Upper lobe of left lung (tissue), 6 donors: ENCODE data around the gene AHRR. TPM values are rescaled to one million over a fixed set of nuclear protein-coding genes. Genes with fewer than 3 reads are reported as not detected.

Source experiments
- ATAC-seq, 2 donors: fragments of 200-7000 bp; cut with Tn5 transposase; one replicate each; pipeline ENCODE4 v1.9.1; 2022; ENCODE audit warnings: mild to moderate bottlenecking in 2 of 2, moderate library complexity in 2 of 2; ENCODE audit not compliant: low FRiP score in 2 of 2
- DNase-seq, 2 donors: peaks; one replicate each; pipeline ENCODE4 v3.0.0-alpha.2; 2019 to 2020
- H3K27ac ChIP-seq, 4 donors: fragments of 200-600 bp; sonication (generic); one replicate each; pipeline ENCODE4 v1.5.1; 2016 to 2019
- H3K27me3 ChIP-seq, 4 donors: fragments of 200-600 bp; sonication (generic); one replicate each; pipeline ENCODE4 v1.5.1; 2017 to 2019
- H3K36me3 ChIP-seq, 4 donors: fragments of 200-600 bp; sonication (generic); one replicate each; pipeline ENCODE4 v1.5.1; 2016 to 2019
- H3K4me1 ChIP-seq, 4 donors: fragments of 200-600 bp; sonication (generic); one replicate each; pipeline ENCODE4 v1.5.1; 2018 to 2019
- H3K4me3 ChIP-seq, 4 donors: fragments of 200-600 bp; sonication (generic); one replicate each; pipeline ENCODE4 v1.5.1; 2017 to 2019; ENCODE audit warnings: mild to moderate bottlenecking in 2 of 4, moderate library complexity in 1 of 4
- H3K9me3 ChIP-seq, 4 donors: fragments of 200-600 bp; sonication (generic); one replicate each; pipeline ENCODE4 v1.5.1; 2018 to 2019
- EP300 ChIP-seq, 4 donors: sonication (generic); formaldehyde crosslinking; IDR thresholded peaks; one replicate each; pipeline ENCODE4 v1.5.1; 2017; ENCODE audit warnings: antibody characterized with exemption in 4 of 4, control low read depth in 2 of 4
- POLR2A ChIP-seq, 4 donors: fragments of 450-650 bp; IDR thresholded peaks; one replicate each; pipeline ENCODE4 v1.5.1; 2016 to 2017; ENCODE audit warnings: antibody characterized with exemption in 4 of 4, mild to moderate bottlenecking in 2 of 4
- POLR2AphosphoS5 ChIP-seq, 2 donors: sonication (generic); formaldehyde crosslinking; IDR thresholded peaks; one replicate each; pipeline ENCODE4 v1.5.1; 2017; ENCODE audit warnings: antibody characterized with exemption in 2 of 2
- WGBS, 2 donors: methylation state at CpG; one replicate each; pipeline ENCODE4 v1.1.5; 2017 to 2018; 5-methylcytosine and 5-hydroxymethylcytosine counted together
- total RNA-seq, 6 donors: library from RNA; depleted of rRNA in 4 of 6; stranded (reverse); fragments of >200 nt in 4 of 6; gene quantifications; one replicate each; pipeline versions ENCODE4 v1.1.0 to v1.2.1, GENCODE V29; 2016 to 2021
- TF ChIP-seq, protein P1 (sequence below), 6 experiments: fragments of 450-650 bp in 4 of 6; fragments of 200-600 bp in 2 of 6; sonication (generic) in 2 of 6; IDR thresholded peaks; one replicate each; pipeline ENCODE4 v1.5.1; 2016 to 2019; ENCODE audit warnings: antibody characterized with exemption in 6 of 6
- donor health status: DM: no; HTN: no; CAD: no; lungs with moderate emphysema.
- donor health status: DM: no; HTN: yes; CAD: no; lungs with severe emphysema.

The AHRR gene
- total RNA-seq, 6 donors from 2014 or later: 1.3 to 8.6 (median 4.4) TPM

DNA sequence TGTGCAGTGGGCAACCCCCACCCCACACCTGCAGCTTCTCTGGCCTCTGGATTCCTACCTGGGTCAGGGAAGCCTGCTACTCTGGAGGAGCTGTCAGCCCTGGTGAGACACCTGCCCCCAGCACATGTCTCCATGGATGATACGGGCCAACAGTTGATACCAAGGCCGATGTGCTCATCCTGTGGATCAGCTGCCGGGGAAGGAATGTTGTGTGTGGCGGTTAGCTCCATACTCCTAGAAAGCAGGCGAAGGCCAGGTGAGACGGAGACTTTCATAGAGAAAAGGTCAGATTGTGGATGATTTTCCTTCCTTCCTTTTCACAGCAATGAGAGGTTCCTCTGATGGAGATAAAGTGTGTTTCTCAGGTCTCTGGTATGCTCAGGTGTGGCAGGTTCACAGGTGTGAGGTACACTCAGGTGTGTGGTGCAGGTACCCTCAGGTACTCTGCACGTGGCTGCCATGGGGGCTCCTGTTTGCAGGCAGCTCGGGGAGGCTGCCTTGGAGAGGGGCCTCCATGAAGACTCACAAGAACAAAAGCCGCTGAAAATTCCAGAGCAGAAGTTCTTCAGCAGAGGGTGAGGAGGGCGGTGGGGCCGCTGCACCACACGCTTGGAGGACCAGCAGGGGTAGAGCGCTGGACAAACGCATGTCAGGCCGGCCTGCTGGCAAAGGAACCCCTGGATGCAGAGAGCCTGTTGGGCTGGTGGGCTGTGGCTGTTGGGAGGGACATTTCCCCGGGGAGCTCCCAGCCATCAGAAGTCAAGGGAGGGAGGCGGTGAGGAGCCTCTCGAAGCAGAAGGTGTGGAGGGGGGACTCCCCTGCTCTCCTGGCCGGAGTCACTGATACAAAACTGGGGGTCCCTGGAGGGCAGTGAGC is 5.1 kb upstream of the AHRR start:
- peaks cover 10 to 60% (median 37%) of the 10 kb centered on the region in 4 donors for H3K36me3 ChIP-seq
- no peaks in the 10 kb centered on the region for H3K9me3 ChIP-seq
- WGBS, 2 donors: 92 to 96% methylated on average over 16 to 19 of the region's 19 CpGs
- peaks cover 8 to 18% (median 12%) of the 10 kb centered on the region in 4 donors for H3K4me1 ChIP-seq
- H3K4me3 ChIP-seq: no peak overlapping the region
- peaks cover 0 to 18% (median 6%) of the 10 kb centered on the region in 4 donors for H3K27me3 ChIP-seq
- no peak for DNase-seq
- no peak overlapping the region for H3K27ac ChIP-seq
- TF ChIP-seq POLR2AphosphoS5 (IDR thresholded peaks at IDR 0.05): no peak
- TF ChIP-seq, protein P1, sequence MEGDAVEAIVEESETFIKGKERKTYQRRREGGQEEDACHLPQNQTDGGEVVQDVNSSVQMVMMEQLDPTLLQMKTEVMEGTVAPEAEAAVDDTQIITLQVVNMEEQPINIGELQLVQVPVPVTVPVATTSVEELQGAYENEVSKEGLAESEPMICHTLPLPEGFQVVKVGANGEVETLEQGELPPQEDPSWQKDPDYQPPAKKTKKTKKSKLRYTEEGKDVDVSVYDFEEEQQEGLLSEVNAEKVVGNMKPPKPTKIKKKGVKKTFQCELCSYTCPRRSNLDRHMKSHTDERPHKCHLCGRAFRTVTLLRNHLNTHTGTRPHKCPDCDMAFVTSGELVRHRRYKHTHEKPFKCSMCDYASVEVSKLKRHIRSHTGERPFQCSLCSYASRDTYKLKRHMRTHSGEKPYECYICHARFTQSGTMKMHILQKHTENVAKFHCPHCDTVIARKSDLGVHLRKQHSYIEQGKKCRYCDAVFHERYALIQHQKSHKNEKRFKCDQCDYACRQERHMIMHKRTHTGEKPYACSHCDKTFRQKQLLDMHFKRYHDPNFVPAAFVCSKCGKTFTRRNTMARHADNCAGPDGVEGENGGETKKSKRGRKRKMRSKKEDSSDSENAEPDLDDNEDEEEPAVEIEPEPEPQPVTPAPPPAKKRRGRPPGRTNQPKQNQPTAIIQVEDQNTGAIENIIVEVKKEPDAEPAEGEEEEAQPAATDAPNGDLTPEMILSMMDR (IDR thresholded peaks at IDR 0.05): no peak
- TF ChIP-seq POLR2A (IDR thresholded peaks at IDR 0.05): no peak
- no peak for TF ChIP-seq EP300 (IDR thresholded peaks at IDR 0.05)
- ATAC-seq: no peak

DNA sequence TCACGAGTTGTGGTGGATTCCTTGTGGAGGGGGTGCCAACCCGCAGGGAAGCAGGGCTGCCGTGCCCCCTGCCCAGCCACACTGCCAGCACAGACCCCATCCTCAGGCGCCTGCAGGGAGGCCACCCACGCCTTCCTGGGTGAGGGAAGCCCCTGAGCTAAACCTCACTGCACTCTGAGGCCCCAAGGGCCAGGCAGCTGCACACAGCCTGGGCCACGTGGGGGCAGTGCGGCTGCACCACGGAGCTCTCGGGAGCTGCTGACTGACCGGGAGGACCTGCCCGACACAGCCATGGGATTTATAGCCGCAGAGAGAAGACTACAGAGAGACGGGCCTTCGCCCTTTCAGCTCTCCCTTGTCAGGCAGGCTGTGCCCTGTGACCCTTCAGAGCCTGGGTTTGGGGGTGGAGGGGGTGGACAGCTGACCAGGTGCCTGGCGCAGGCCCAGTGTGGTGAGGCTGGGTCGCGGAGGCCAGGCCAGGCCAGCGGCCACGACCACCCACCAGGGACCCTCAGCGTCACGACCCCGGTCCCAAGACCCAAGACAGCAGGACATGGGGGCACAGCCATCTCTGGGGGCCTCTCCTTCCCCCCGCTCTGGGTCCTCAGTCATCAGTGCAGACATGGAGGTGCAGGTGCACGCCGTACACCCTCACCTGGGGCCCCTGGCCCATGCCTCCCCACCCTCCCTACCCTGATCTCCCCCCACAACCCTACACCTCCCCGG is 4.3 kb upstream of the AHRR start:
- peaks cover 0 to 26% (median 9%) of the 10 kb centered on the region in 4 donors for H3K27me3 ChIP-seq
- ATAC-seq (peak in 1 of 2 donors; percentile 32), DNase-seq (peak in 1 of 2 donors; percentile 86)
- H3K4me1 ChIP-seq: peaks cover 16 to 26% (median 19%) of the 10 kb centered on the region in 4 donors
- H3K36me3 ChIP-seq: peaks cover 10 to 52% (median 37%) of the 10 kb centered on the region in 4 donors
- no peak for TF ChIP-seq POLR2AphosphoS5 (IDR thresholded peaks at IDR 0.05)
- TF ChIP-seq, protein P1 (IDR thresholded peaks at IDR 0.05): peak in 3 of 6 experiments; percentile 38 to 68 (median 39)
- H3K27ac ChIP-seq: no peak overlapping the region
- no peak overlapping the region for H3K4me3 ChIP-seq
- no peaks in the 10 kb centered on the region for H3K9me3 ChIP-seq
- 64 to 81% methylated on average over 7 to 26 of the region's 26 CpGs for WGBS, 2 donors

- TF ChIP-seq POLR2A (IDR thresholded peaks at IDR 0.05): no peak
- no peak for TF ChIP-seq POLR2AphosphoS5 (IDR thresholded peaks at IDR 0.05)
- TF ChIP-seq EP300 (IDR thresholded peaks at IDR 0.05): no peak
- TF ChIP-seq, protein P1 (IDR thresholded peaks at IDR 0.05): no peak
- H3K27me3 ChIP-seq: peaks cover 0 to 32% (median 11%) of the 10 kb centered on the region in 4 donors
- H3K36me3 ChIP-seq: peaks cover 10 to 40% (median 30%) of the 10 kb centered on the region in 4 donors
- WGBS, 2 donors: 53 to 54% methylated on average over 7 to 12 of the region's 15 CpGs
- H3K4me3 ChIP-seq: no peak overlapping the region
- no peak overlapping the region for H3K27ac ChIP-seq
- H3K4me1 ChIP-seq: peaks cover 21 to 35% (median 25%) of the 10 kb centered on the region in 4 donors
- DNase-seq (peak in 1 of 2 donors; percentile 79), ATAC-seq (no peak)
- H3K9me3 ChIP-seq: no peaks in the 10 kb centered on the region
These were observed 3.1 kb upstream of the AHRR start for GRCh38 chr5:318341-318897.

DNA sequence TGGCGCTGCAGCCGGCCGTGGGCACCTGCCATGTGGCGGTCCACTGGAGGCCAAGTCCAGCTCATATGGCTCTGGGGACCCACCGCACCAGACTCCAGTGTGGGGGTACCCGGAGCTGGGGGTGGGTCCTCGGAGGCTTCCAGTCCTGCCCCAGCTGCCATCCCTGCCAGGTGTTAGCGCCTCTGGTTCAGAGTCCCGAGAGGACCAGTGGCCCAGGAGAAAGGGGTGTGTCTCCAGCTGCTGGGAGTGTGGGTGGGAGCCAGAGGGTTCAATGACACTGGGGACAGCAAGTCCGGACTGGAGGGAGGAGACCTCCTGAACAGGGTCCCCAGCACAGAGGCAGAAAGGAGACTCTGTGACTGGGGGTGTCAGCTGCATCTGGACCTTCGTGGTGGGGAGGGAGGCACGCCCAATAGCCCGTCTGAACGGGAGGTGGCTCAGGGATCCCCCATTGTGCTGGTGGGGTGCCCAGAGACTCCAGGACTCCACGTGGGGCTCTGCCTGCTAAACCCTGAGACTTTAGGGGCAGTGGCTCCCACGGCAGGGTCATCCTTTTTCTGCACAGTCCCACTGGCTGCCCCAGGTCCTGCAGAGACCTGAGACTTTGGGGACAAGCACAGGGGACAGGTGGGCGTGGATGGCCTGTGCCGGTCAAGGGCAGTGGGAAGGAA is 2.4 kb upstream of the AHRR start:
- H3K4me3 ChIP-seq: no peak overlapping the region
- H3K36me3 ChIP-seq: peaks cover 10 to 34% (median 27%) of the 10 kb centered on the region in 4 donors
- peaks cover 21 to 35% (median 25%) of the 10 kb centered on the region in 4 donors for H3K4me1 ChIP-seq
- H3K9me3 ChIP-seq: no peaks in the 10 kb centered on the region
- H3K27ac ChIP-seq: no peak overlapping the region
- peaks cover 0 to 32% (median 11%) of the 10 kb centered on the region in 4 donors for H3K27me3 ChIP-seq
- DNase-seq: no peak
- ATAC-seq: no peak
- 51 to 61% methylated on average over 10 to 18 of the region's 18 CpGs for WGBS, 2 donors
- no peak for TF ChIP-seq POLR2AphosphoS5 (IDR thresholded peaks at IDR 0.05)
- no peak for TF ChIP-seq POLR2A (IDR thresholded peaks at IDR 0.05)
- TF ChIP-seq EP300 (IDR thresholded peaks at IDR 0.05): no peak
